ENCODE data around the gene MCRIP2. TPM values are rescaled to one million over a fixed set of nuclear protein-coding genes. Genes with fewer than 3 reads are reported as not detected.
"Not testable (repeated sequence)": the region's sequence is repeated elsewhere in the genome, so short reads cannot be mapped to it uniquely, and the experiment has no call there.

Gene MCRIP2
- total RNA-seq, 1 donor from 2014 or later, result 2.9 TPM

DNA sequence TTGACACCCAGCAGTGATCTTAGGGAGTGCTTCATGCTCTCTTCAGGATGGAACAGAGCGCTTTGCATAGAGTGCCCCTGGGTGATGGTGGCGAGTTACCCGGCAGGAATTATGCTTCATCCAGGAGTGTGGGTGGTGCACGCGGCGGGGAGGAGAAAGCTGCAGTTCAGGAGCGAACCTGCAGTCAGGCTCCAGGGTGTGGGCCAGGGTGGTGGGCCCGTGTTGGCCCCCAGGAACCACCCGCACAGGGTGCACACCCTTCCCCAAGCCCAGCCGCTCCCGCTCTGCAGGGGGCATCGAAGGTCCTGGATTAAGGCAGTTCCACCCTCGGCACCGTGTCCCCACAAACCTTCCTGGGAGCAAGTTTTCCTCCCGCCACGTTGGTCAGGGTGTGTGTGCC is 47.8 kb upstream of the MCRIP2 start:
- Mint-ChIP-seq H3K36me3 (ENCODE audit: low read depth, unreplicated experiment) (peaks cover 24% of the 10 kb centered on the region), H3K4me1 (ENCODE audit: unreplicated experiment) (peaks cover 8% of the 10 kb centered on the region), H3K4me3 (ENCODE audit: unreplicated experiment) (peak overlapping the region; percentile 54), H3K27me3 (ENCODE audit: unreplicated experiment) (peaks cover 20% of the 10 kb centered on the region), H3K9me3 (ENCODE audit: unreplicated experiment) (no peaks in the 10 kb centered on the region), H3K27ac (ENCODE audit: unreplicated experiment) (peak overlapping the region; percentile 52)
- DNase-seq (ENCODE audit: low spot score), result no peak
- no peak for TF ChIP-seq CTCF (IDR thresholded peaks at IDR 0.05; ENCODE audit: unreplicated experiment)

DNA sequence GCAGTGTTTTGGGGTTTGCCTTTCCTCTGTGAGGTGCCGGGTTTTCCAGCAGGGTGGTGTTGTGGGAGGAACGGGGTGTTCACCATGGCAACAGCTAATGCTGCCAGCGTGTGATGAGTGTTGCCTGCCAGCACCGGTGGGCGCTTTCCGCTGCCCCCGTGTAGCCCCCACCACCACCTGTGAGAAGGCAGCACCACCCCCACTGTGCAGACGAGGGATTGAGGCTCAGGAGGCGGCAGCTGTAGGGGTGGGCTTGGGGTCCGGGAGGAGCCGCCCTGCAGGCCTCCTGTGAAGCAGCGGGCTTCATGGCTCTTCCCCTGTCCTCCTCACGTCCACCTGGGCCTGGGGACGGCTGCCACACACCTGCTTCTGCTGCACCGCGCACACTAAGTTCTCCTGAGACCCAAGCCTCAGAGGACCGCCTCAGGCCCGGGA is 46.5 kb upstream of the MCRIP2 start:
- H3K4me1 Mint-ChIP-seq (ENCODE audit: unreplicated experiment), result peaks cover 8% of the 10 kb centered on the region
- no peak overlapping the region for H3K4me3 Mint-ChIP-seq (ENCODE audit: unreplicated experiment)
- TF ChIP-seq CTCF (IDR thresholded peaks at IDR 0.05; ENCODE audit: unreplicated experiment), result no peak
- no peaks in the 10 kb centered on the region for H3K9me3 Mint-ChIP-seq (ENCODE audit: unreplicated experiment)
- no peak for DNase-seq (ENCODE audit: low spot score)
- peaks cover 17% of the 10 kb centered on the region for H3K27me3 Mint-ChIP-seq (ENCODE audit: unreplicated experiment)
- H3K36me3 Mint-ChIP-seq (ENCODE audit: low read depth, unreplicated experiment), result peaks cover 24% of the 10 kb centered on the region
- no peak overlapping the region for H3K27ac Mint-ChIP-seq (ENCODE audit: unreplicated experiment)

- H3K9me3 Mint-ChIP-seq (ENCODE audit: unreplicated experiment), result no peaks in the 10 kb centered on the region
- peaks cover 17% of the 10 kb centered on the region for H3K36me3 Mint-ChIP-seq (ENCODE audit: low read depth, unreplicated experiment)
- H3K4me1 Mint-ChIP-seq (ENCODE audit: unreplicated experiment), result peaks cover 2% of the 10 kb centered on the region
- H3K27me3 Mint-ChIP-seq (ENCODE audit: unreplicated experiment), result peaks cover 10% of the 10 kb centered on the region
- no peak overlapping the region for H3K27ac Mint-ChIP-seq (ENCODE audit: unreplicated experiment)
- no peak for DNase-seq (ENCODE audit: low spot score)
- TF ChIP-seq CTCF (IDR thresholded peaks at IDR 0.05; ENCODE audit: unreplicated experiment), result no peak
- no peak overlapping the region for H3K4me3 Mint-ChIP-seq (ENCODE audit: unreplicated experiment)
These were observed 45.5 kb upstream of the MCRIP2 start for GRCh38 chr16:595942-596735.

GRCh38 chr16:596736-597060 is 44.9 kb upstream of the MCRIP2 start:
- Mint-ChIP-seq H3K4me1 (ENCODE audit: unreplicated experiment) (no peaks in the 10 kb centered on the region), H3K9me3 (ENCODE audit: unreplicated experiment) (no peaks in the 10 kb centered on the region), H3K36me3 (ENCODE audit: low read depth, unreplicated experiment) (peaks cover 15% of the 10 kb centered on the region), H3K27ac (ENCODE audit: unreplicated experiment) (no peak overlapping the region), H3K4me3 (ENCODE audit: unreplicated experiment) (no peak overlapping the region), H3K27me3 (ENCODE audit: unreplicated experiment) (peaks cover 10% of the 10 kb centered on the region)
- no peak for DNase-seq (ENCODE audit: low spot score)
- no peak for TF ChIP-seq CTCF (IDR thresholded peaks at IDR 0.05; ENCODE audit: unreplicated experiment)

GRCh38 chr16:597655-598054 is 44.0 kb upstream of the MCRIP2 start:
- H3K27me3 Mint-ChIP-seq (ENCODE audit: unreplicated experiment); H3K4me3 Mint-ChIP-seq (ENCODE audit: unreplicated experiment): not testable (repeated sequence)

More at GRCh38 chr16:597655-598054, 44.0 kb upstream of the MCRIP2 start:
- DNase-seq (ENCODE audit: low spot score); H3K4me1 Mint-ChIP-seq (ENCODE audit: unreplicated experiment); H3K27ac Mint-ChIP-seq (ENCODE audit: unreplicated experiment); H3K9me3 Mint-ChIP-seq (ENCODE audit: unreplicated experiment): not testable (repeated sequence)
- peaks cover 14% of the 10 kb centered on the region for H3K36me3 Mint-ChIP-seq (ENCODE audit: low read depth, unreplicated experiment)
